Measurements from ENCODE around the gene HDAC9.

DNA sequence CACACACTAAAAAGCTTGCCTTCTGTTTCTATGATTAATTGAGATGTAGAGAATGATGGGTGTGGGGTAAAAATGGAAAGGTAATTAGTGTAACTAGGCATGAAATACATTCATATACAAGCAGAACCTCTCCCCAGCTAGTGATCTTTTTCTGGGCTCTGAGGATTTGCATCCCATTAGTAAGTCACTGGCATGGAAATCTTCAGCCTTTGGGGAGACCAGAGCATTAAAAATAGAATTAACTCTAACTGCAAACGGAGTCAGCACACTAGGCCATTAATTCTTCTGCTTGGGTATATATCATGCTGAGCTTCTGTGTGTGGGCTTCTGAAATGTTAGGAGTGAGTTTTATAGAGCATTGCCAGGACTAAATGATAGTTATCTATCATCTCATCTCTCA lies 128.9 kb downstream of the HDAC9 start:
- TF ChIP-seq, protein P1, sequence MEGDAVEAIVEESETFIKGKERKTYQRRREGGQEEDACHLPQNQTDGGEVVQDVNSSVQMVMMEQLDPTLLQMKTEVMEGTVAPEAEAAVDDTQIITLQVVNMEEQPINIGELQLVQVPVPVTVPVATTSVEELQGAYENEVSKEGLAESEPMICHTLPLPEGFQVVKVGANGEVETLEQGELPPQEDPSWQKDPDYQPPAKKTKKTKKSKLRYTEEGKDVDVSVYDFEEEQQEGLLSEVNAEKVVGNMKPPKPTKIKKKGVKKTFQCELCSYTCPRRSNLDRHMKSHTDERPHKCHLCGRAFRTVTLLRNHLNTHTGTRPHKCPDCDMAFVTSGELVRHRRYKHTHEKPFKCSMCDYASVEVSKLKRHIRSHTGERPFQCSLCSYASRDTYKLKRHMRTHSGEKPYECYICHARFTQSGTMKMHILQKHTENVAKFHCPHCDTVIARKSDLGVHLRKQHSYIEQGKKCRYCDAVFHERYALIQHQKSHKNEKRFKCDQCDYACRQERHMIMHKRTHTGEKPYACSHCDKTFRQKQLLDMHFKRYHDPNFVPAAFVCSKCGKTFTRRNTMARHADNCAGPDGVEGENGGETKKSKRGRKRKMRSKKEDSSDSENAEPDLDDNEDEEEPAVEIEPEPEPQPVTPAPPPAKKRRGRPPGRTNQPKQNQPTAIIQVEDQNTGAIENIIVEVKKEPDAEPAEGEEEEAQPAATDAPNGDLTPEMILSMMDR (conservative IDR thresholded peaks at IDR 0.05 in 1 of 2, IDR thresholded peaks at IDR 0.05 in 1 of 2; ENCODE audit: low read depth in 1 of 2, low read length in 2 of 2): no peak
- TF ChIP-seq EZH2 (IDR thresholded peaks at IDR 0.05; ENCODE audit: low read length, missing control alignments): no peak

Data from fibroblast of lung (primary cell).